AG09319 (cell line): ENCODE measurements around the gene TNFRSF18.

ENCODE experiments used
- DNase-seq: peaks from one replicate; pipeline ENCODE4 v3.0.0-alpha.2; 2010; ENCODE audit warnings: low read depth; ENCODE audit errors: extremely low read depth
- CTCF ChIP-seq: IDR thresholded peaks from 2 replicates; pipeline ENCODE4 v1.5.1; 2011; ENCODE audit warnings: low read depth, mild to moderate bottlenecking, inconsistent platforms, low read length, moderate library complexity

The TNFRSF18 gene

GRCh38 chr1:1243266-1243660 is 36.9 kb upstream of the TNFRSF18 start:
- no peak for TF ChIP-seq CTCF
- no peak for DNase-seq

- TF ChIP-seq CTCF: no peak
- no peak for DNase-seq
These were observed 36.3 kb upstream of the TNFRSF18 start for GRCh38 chr1:1242461-1243265.

GRCh38 chr1:1241588-1242219 is 35.3 kb upstream of the TNFRSF18 start:
- no peak for DNase-seq
- no peak for TF ChIP-seq CTCF

GRCh38 chr1:1240822-1241587 is 34.6 kb upstream of the TNFRSF18 start:
- DNase-seq: no peak
- no peak for TF ChIP-seq CTCF

GRCh38 chr1:1240348-1240732 is 33.9 kb upstream of the TNFRSF18 start:
- no peak for TF ChIP-seq CTCF
- DNase-seq: no peak

- TF ChIP-seq CTCF: no peak
- no peak for DNase-seq
These were observed 33.4 kb upstream of the TNFRSF18 start for GRCh38 chr1:1239614-1240347.
